ENCODE results near the gene MNAT1.
"Not testable (repeated sequence)": the region's sequence is repeated elsewhere in the genome, so short reads cannot be mapped to it uniquely, and the experiment has no call there.

MNAT1 gene

DNA sequence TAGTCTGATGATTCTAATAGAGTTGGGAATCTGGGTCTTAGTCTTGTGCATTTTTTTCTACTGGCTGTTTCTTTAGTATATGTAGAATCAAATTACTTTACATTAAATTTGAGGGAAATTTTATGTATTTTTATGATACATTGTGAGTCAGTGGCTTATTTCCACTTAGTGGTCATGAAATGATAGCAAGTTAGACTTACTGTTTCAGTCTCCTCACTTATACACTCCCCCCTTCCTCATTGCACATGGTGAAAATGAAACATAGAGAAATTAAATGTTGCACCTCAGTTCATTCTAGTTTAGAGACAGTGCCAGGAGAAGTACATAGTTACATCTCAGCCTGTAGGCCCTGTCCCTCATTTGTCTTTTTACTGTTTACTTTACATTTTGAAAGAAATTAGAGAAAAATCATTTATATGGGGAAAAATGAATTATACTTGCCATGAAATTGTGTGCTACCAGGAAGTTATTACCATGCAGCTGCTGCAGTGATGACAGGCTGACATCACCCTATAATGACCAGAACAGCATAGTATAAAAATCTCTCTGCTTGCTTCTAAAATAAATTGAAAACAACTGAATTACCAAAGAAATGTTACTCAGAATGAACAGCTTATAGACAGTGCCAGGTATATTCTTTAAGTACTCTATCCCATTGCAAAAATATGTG, 133.1 kb downstream of the MNAT1 start:
- H3K4me3 ChIP-seq (ENCODE audit: low read depth, low read length), result no peak overlapping the region

DNA sequence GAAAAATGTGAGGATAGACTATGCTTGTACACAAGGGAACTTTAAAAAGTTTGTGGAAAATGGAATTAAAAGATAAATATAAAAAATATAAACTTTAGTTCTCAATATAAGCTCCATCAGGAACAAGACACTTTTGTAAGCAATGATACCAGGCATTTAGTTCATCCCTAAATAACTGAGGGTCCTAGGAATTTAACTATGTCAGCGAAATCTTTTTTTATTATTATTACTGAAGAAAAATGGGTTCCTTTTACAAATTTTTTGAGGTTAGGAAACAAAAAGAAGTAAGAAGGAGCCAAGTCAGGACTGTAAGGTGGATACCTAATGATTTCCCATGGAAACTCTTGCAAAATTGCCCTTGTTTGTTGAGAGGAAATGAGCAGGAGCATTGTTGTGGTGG, 143.6 kb downstream of the MNAT1 start:
- no peak overlapping the region for H3K4me3 ChIP-seq (ENCODE audit: low read depth, low read length)

DNA sequence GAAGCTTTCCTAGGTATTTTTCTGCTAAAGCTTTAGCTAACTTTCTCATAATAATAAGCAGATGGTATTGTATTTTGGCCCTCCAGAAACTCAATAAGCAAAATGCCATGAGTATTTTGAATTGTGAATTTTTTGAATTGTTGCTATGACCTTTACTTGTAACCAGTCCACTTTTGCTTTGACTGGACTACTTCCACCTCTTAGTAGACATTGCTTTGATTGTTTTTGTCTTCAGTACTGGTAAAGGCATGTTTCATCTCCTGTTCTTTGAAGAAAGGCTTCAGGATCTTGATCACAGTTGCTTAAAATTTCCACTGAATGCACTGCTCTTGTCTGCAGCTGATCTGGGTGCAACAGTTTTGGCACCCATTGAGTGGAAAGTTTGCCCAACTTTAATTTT, 144.0 kb downstream of the MNAT1 start:
- H3K4me3 ChIP-seq (ENCODE audit: low read depth, low read length), result no peak overlapping the region

DNA sequence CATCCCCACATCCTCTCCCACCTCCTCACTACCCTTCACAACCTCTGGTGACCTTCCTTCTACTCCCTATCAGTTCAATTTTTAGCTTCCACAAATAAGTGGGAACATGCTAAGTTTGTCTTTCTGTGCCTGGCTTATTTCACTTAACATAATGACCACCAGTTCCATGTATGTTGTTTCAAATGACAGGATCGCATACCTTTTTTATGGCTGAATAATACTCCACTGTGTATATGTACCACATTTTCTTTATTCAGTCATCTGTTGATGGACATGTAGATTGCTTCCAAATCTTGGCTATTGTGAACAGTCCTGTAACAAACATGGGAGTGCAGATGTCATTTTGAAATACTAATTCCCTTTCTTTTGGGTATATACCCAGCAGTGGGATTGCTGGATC, 147.7 kb downstream of the MNAT1 start:
- no peak overlapping the region for H3K4me3 ChIP-seq (ENCODE audit: low read depth, low read length)

DNA sequence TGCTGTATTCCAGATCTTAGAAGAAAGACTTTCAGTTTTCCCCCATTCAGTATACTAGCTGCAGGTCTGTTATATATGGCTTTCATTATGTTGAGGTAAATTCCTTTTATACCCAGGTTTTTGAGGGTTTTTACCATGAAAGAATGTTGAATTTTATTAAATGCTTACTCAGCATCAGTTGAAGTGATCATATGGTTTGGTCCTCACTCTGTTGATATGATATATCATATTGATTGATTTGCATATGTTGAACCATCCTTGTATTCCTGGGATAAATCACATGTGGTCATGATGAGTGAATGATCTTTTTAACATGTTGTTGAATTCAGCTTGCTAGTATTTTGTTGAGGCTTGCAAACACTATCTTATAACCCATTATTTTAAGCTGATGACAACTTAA, 149.6 kb downstream of the MNAT1 start:
- no peak overlapping the region for H3K4me3 ChIP-seq (ENCODE audit: low read depth, low read length)

DNA sequence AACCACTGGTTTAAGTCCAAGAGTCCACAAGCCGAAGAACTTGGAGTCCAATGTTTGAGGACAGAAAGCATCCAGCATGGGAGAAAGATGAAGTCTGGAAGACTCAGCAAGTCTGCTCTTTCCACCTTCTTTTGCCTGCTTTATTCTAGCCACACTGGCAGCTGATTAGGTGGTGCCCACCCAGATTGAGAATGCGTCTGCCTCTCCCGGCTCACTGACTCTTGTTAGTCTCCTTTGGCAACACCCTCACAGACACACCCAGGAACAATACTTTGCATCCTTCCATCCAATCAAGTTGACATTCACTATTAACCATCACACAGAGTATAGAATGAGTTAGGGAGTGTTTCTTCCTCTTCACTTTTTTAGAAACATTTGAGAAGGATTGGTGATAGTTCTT, 156.1 kb downstream of the MNAT1 start:
- H3K4me3 ChIP-seq (ENCODE audit: low read depth, low read length), result not testable (repeated sequence)

DNA sequence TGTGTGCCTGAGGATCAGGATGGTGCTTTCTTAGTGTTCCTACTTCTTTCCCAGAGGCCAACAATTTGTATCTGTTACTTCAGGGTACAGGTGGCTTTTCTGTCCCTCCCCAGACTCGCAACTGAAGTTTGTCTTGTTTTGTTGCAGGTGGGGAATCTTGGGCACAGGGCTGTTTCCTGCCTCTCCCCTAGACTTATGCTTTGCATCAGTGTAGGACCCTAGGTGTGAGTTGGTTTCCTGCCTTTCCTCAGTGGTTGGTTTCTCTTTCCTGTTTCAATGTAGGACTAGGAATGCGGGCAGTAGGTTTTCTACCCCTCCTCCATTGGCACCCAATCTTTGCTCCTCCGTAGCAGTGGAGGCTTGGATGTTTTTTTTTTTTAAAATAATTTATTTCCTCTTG, 159.3 kb downstream of the MNAT1 start:
- no peak overlapping the region for H3K4me3 ChIP-seq (ENCODE audit: low read depth, low read length)

DNA sequence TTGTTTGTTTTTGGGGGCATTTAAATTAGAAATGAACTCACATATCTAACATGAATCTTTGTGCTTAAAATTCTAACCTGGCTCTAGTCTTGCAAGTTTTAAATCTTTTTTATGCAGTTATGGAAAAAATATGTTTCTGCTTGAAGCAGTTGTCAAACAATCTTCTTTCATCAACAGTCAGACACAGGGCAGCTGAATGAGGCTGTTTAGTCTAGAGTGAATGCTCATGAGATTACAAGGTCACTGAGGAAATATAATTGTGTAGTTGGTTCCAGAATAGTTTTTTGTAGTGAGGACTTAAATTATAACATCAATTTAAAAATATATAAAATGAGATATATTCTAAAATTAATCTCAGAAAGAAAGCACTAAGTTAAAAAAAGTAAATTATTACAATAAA, 169.8 kb downstream of the MNAT1 start:
- no peak overlapping the region for H3K4me3 ChIP-seq (ENCODE audit: low read depth, low read length)

DNA sequence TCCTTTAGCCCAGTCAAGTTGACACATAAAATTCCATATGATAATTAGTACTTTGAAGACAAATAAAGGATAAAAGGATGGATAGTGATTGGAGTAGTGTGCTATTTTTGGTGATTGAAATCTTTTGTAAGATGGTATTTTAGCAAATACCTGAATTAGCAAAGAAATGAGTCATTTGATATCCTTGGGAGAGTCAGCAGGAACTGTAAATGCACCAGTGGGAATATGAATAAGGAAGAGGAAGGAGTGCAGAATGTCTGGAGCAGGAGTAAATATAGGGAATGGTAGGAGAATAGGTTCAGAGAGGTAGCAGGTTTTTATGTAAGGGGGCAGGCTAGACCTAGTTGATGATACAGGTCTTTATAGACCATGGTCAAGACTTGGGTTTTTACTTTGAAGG, 171.4 kb downstream of the MNAT1 start:
- H3K4me3 ChIP-seq (ENCODE audit: low read depth, low read length), result no peak overlapping the region

DNA sequence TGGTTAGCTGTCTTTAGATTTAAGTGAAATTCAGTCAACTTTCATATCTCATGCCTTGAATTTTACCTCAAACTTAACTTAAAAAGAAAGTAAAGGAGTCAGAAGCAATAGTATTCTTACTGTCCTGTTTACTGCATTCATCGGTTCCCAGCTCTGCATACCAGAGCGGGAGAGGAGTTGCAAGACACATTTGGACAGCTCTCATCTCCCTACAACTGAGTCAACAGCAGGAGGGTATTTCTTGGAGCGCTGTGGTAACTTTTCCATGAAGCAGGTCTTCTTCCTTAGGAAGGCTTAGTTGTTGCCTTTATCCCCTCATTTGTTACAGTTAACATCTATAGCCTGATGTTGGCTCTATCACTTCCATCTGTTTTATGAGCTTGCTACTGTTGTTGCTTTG, 181.2 kb downstream of the MNAT1 start:
- H3K4me3 ChIP-seq (ENCODE audit: low read depth, low read length), result no peak overlapping the region

DNA sequence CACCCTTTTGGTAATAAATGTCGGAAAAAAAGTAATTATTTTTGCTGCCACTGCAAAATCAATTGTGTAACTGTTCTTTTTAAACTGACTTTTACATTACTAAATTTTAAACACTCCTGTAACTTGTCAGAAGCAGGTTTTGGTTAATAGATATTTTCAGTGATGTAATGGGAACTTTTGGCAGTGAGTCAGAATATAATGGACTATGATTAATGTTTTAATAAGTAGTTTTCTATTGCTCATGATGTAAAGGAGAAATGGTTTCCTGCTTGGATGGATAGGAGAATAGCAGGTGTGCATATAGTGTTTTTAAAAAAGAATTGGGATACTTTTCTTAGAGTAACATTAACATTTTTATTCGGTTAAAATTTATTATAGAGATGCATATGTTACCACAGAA, 187.5 kb downstream of the MNAT1 start:
- H3K4me3 ChIP-seq (ENCODE audit: low read depth, low read length), result no peak overlapping the region

DNA sequence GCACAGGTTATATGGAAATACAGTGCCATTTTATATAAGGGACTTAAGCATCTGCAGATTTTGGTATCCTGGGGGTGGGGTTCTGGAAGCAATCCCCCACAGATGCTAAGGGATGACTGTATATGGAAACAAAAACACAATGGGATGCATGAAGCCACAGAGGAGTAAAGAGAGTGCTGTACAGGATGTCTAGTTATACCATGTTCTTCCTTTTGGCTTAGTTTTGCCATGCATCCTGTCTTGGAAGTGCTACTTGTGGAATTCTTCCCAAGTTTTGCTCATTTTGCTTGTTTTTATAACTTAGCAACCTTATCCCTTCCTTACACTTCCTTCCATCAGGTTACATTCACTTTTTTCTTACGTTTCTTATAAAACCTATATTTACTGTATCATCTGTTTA, 190.7 kb downstream of the MNAT1 start:
- no peak overlapping the region for H3K4me3 ChIP-seq (ENCODE audit: low read depth, low read length)

DNA sequence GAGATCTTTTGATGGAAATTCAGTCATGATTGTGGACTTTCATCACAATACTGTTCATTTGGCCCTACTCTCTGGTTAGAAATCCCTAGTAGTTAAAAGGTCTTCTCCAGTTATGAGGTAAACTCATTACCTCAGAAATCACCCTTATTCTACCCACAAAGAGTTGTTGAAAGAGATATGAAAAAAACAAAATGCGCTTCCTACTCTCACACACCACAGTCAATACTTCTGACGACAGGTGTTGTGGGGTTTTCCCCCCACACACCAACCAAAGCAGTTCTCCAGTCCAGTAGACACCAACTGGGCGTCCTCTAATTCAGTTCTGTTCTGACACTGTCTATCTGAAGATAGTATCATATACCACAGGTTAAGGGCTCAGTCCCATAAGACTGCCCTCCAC, 191.4 kb downstream of the MNAT1 start:
- no peak overlapping the region for H3K4me3 ChIP-seq (ENCODE audit: low read depth, low read length)

DNA sequence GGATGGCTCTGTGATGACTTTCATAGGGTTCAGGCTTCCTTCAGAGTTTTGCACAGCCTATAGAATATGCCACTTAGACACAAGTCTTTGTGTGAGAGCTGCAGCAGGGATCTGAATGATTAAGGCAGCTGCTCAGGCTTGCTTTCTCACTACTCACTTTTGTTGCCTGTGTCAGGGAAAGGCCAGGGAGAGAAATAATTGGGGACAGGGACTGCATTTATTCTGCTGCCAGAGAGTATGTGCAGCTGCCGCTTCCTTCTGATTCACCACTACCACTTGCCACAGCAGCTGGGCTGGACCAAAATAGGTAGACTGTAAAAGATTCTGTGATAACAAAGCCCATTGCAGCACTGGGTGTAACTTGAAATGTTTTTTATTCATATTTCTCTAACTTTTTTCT, 196.7 kb downstream of the MNAT1 start:
- H3K4me3 ChIP-seq (ENCODE audit: low read depth, low read length), result no peak overlapping the region

DNA sequence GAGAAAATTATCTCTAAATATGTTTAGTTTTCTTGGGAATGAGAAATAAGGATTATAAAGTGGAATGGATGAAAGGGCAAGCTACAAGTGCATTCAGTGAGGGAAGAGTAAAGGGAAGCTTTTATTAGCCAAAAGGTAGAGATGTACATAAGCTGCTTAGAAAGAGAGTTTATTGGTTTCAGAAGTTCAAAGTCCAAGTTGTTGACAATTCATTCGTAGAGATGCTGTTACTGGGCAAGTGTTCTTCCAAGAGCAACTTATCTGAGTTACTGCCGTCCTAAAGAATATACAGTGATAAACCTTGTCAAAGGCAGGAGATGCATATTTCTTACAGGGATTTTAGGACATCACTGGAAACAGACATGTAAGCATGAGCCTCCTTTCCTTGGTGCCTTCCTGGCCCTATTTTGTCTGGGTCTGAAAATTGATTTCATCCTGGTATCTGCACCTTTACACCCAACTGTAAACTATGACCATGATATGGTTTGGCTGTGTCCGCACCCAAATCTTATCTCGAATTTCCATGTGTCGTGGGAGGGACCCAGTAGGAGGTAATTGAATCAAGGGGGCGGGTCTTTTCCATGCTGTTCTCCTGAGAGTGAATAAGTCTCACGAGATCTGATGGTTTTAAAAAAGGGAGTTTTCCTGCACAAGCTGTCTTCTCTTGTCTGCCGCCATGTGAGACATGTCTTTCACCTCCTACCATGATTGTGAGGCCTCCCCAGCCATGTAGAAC, 199.5 kb downstream of the MNAT1 start:
- no peak overlapping the region for H3K4me3 ChIP-seq (ENCODE audit: low read depth, low read length)

DNA sequence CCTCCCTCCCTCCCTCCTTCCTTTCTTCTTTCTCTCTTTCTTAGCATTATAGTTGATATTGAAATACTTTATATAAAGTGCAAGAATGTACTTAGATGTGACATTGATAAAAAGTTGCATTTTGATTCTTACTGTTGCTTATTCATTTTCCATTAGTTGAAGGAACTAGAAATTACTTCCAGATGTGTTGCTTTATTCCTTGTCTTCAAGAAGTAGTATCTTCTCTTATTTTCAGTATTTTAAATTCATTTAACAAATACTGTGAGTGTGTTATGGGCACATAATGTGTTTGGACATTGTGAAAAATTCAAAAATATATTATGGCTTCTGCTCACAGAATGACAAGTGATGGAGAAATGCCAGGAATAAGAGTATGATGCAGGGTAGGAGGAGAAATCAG, 200.8 kb downstream of the MNAT1 start:
- H3K4me3 ChIP-seq (ENCODE audit: low read depth, low read length), result no peak overlapping the region

DNA sequence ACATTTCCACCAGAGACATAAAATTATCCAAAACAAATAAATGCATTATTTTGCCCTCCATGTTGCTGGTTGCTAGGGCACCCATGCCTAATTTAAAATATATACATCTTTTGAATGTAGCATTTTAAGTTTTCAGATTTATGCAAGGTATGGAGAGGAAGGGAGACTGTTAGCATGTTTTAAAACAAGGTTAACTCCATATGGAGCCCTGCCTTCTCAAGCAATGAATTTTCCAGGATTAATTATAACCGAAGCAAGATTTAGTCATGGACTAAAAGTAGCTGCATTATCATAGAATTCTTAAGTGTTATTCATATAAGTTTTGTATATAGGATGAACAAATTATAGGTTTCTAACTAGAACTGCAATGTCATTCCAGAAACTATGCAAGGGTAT, 209.1 kb downstream of the MNAT1 start:
- no peak overlapping the region for H3K4me3 ChIP-seq (ENCODE audit: low read depth, low read length)

DNA sequence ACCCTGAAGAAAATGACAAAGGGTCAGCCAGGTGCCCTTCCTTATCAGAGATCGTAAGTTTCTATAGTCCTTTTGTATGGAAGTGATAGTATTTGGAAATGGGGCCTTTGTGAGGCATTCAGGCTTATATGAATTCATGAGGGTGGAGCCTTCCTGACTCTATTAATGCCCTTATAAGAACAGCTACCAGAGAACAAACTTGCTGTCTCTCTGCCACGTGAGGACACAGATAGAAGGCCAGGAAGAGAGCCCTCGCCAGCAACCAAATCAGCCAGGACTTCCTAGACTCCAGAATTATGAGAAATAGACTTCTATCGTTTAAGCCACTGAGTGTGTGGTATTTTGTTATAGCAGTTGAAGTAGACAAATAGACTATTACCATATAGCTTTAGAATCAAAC, 209.6 kb downstream of the MNAT1 start:
- H3K4me3 ChIP-seq (ENCODE audit: low read depth, low read length), result no peak overlapping the region

DNA sequence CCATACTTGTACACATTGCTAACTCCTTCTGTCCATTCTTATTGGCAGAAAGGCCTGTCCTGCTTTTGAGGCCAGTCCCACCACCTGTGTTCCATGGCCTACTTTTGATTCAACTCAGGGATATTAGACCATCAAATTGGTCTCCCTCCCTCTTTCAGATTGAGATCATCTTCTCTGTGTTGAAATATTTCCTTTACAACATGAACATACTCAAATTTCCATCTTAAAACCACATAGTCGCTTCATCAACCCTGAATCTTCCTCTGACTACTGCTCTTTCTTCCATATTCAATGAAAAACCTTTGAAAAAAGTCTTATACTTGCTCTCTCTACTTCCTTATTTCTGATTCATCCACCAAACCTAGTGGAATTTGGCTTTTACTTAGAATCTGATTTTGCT, 211.4 kb downstream of the MNAT1 start:
- no peak overlapping the region for H3K4me3 ChIP-seq (ENCODE audit: low read depth, low read length)

DNA sequence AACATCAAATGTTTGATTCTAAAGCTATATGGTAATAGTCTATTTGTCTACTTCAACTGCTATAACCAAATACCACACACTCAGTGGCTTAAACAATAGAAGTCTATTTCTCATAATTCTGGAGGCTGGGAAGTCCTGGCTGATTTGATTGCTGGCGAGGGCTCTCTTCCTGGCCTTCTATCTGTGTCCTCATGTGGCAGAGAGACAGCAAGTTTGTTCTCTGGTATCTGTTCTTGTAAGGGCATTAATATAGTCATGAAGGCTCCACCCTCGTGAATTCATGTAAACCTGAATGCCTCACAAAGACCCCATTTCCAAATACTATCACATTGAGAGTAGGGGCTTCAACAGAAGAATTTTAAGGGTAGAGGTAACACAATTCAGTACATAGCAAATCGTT, 212.2 kb downstream of the MNAT1 start:
- no peak overlapping the region for H3K4me3 ChIP-seq (ENCODE audit: low read depth, low read length)

DNA sequence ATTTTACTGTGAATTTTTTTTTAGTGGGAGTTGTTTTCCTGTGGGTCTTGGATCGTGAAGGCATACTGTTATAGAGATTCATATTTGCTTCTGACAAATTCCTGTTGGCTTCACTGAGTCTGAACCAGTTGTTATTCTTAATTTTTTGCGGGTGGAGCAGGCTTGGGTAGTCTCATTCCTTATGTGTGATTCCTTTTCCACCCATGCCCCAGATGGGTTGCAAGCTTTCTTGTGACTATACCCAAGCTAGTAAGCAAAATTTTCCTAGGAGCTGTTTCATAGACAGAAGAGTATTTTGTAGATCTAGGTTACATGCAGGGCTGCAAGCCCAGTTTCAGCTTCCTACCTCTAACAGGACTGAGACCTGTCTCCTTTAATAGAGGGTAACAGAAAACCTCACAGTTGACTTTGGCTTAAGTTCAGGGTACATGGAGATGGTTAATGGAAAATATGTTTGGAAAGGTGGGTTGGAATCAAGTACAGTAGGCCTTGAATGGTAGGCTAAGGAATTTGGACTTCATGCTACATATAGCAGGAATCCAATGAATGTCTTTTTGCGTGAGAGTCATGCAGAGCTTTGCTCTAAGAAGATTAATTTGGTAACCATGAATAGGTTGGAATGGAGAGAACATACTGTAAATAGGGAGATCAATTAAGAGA, 217.3 kb downstream of the MNAT1 start:
- H3K4me3 ChIP-seq (ENCODE audit: low read depth, low read length), result no peak overlapping the region

DNA sequence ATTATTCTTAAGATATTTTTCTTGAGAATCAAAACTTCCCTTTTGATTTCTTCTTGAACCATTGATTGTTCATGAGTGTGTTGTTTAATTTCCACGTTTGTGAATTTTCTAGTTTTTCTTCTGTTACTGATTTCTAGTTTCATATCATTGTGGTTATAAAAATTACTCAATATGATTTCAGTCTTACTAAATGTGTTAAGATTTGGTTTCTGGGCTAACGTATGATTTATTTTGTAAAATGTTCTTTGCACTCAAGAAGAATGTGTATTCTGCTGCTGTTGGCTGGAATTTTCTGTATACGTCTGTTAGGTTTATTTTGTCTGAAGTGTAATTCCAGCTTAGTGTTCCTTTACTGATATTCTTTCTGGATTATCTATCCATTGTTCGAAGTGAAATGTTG, 221.6 kb downstream of the MNAT1 start:
- H3K4me3 ChIP-seq (ENCODE audit: low read depth, low read length), result no peak overlapping the region

Measured in iPS-11a (cell line).